A673 (cell line): Measurements from ENCODE around the gene APOBEC3A.

ENCODE experiments used
- EZH2 ChIP-seq: fragments of 200-600 bp; sonication (generic); IDR thresholded peaks from 2 replicates; pipeline ENCODE4 v1.6.1; 2017; ENCODE audit warnings: borderline replicate concordance, low read depth, mild to moderate bottlenecking, mixed read lengths, antibody characterized with exemption, low read length; ENCODE audit not compliant: poor library complexity, severe bottlenecking
- TF ChIP-seq, protein P1 (sequence below): fragments of 300-800, 200-600 bp; sonication (generic); conservative IDR thresholded peaks from 2 replicates; pipeline ENCODE4 v1.5.1; 2017; ENCODE audit warnings: low read depth, mild to moderate bottlenecking, antibody characterized with exemption, low read length, moderate library complexity, mixed read lengths

GRCh38 chr22:38981992-38982927 is 24.9 kb downstream of the APOBEC3A start, which contains the start of gene APOBEC3B:
- TF ChIP-seq, protein P1, sequence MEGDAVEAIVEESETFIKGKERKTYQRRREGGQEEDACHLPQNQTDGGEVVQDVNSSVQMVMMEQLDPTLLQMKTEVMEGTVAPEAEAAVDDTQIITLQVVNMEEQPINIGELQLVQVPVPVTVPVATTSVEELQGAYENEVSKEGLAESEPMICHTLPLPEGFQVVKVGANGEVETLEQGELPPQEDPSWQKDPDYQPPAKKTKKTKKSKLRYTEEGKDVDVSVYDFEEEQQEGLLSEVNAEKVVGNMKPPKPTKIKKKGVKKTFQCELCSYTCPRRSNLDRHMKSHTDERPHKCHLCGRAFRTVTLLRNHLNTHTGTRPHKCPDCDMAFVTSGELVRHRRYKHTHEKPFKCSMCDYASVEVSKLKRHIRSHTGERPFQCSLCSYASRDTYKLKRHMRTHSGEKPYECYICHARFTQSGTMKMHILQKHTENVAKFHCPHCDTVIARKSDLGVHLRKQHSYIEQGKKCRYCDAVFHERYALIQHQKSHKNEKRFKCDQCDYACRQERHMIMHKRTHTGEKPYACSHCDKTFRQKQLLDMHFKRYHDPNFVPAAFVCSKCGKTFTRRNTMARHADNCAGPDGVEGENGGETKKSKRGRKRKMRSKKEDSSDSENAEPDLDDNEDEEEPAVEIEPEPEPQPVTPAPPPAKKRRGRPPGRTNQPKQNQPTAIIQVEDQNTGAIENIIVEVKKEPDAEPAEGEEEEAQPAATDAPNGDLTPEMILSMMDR = no peak
- no peak for TF ChIP-seq EZH2
